ENCODE results near the gene OSBP. TPM values are rescaled to one million over a fixed set of nuclear protein-coding genes. Genes with fewer than 3 reads are reported as not detected.
A peak's percentile ranks its signal among the peaks of the same experiment; 100 is the strongest.

OSBP gene
- total and polyA plus RNA-seq, 4 donors: 16.5 to 92.5 (median 36.5) TPM

GRCh38 chr11:59643390-59643789 is 27.8 kb upstream of the OSBP start:
- DNase-seq (ENCODE audit: low spot score): no peak
- H3K4me1 ChIP-seq (ENCODE audit: control insufficient read depth in 4 of 4, insufficient read depth in 4 of 4, low read length in 3 of 4): peaks cover 0 to 3% (median 0%) of the 10 kb centered on the region in 4 donors
- H3K9ac ChIP-seq (ENCODE audit: low read depth in 1 of 2, low read length in 2 of 2): no peak overlapping the region
- H3K9me3 ChIP-seq (ENCODE audit: control insufficient read depth in 4 of 4, low read length in 3 of 4): no peaks in the 10 kb centered on the region
- H3K4me3 ChIP-seq (ENCODE audit: low read depth in 1 of 3, low read length in 3 of 3): no peak overlapping the region
- no peak overlapping the region for H3K27ac ChIP-seq (ENCODE audit: low read depth in 1 of 2, low read length in 2 of 2)
- TF ChIP-seq RAD21 (IDR thresholded peaks at IDR 0.05) (no peak), FOXA1 (IDR thresholded peaks at IDR 0.05) (no peak), MAX (IDR thresholded peaks at IDR 0.05) (no peak), ZBTB33 (IDR thresholded peaks at IDR 0.05) (no peak), YY1 (IDR thresholded peaks at IDR 0.05) (no peak), HNF4G (IDR thresholded peaks at IDR 0.05) (peak; percentile 42), JUND (IDR thresholded peaks at IDR 0.05) (peak in 1 of 2 donors; percentile 17), SP1 (IDR thresholded peaks at IDR 0.05) (no peak), EGR1 (IDR thresholded peaks at IDR 0.05; ENCODE audit: low read depth in 2 of 2) (no peak), CTCF (IDR thresholded peaks at IDR 0.05; ENCODE audit: low read depth, low read length, missing input control) (no peak), ATF3 (IDR thresholded peaks at IDR 0.05) (no peak), NR2F2 (IDR thresholded peaks at IDR 0.05) (no peak), RXRA (IDR thresholded peaks at IDR 0.05) (peak; percentile 34 to 60), HNF4A (conservative IDR thresholded peaks at IDR 0.05) (peak; percentile 60 to 68), TAF1 (conservative IDR thresholded peaks at IDR 0.05) (no peak), GABPA (IDR thresholded peaks at IDR 0.05 in 1 of 2, conservative IDR thresholded peaks at IDR 0.05 in 1 of 2) (no peak), FOXA2 (IDR thresholded peaks at IDR 0.05) (no peak), REST (IDR thresholded peaks at IDR 0.05) (no peak)
- H3K27me3 ChIP-seq (ENCODE audit: control insufficient read depth in 4 of 4, insufficient read depth in 4 of 4, low read length in 3 of 4): no peaks in the 10 kb centered on the region
- peaks cover 22 to 66% (median 62%) of the 10 kb centered on the region in 4 donors for H3K36me3 ChIP-seq (ENCODE audit: control insufficient read depth in 4 of 4, insufficient read depth in 3 of 4, low read depth in 1 of 4, low read length in 3 of 4)
- WGBS: 55% methylated on average over 3 of the region's 3 CpGs
